HG03575 (cell line): ENCODE results near the gene PSMB7.
"Not testable (repeated sequence)": the region's sequence is repeated elsewhere in the genome, so short reads cannot be mapped to it uniquely, and the experiment has no call there.

Experiments used
- ATAC-seq: cut with Tn5 transposase; IDR thresholded peaks from one replicate; pipeline ENCODE4 v1.9.1; 2021; ENCODE audit not compliant: unreplicated experiment, insufficient number of reproducible peaks, low FRiP score; ENCODE audit errors: extremely low read depth

PSMB7 gene

GRCh38 chr9:124447297-124447661 is 32.0 kb upstream of the PSMB7 start:
- no peak for ATAC-seq

- no peak for ATAC-seq
Measured at GRCh38 chr9:124444166-124444565, 28.9 kb upstream of the PSMB7 start.

- no peak for ATAC-seq
Measured at GRCh38 chr9:124443625-124444024, 28.4 kb upstream of the PSMB7 start.

GRCh38 chr9:124442826-124443225 is 27.6 kb upstream of the PSMB7 start:
- no peak for ATAC-seq

GRCh38 chr9:124442379-124442778 is 27.1 kb upstream of the PSMB7 start:
- ATAC-seq = no peak

- no peak for ATAC-seq
Measured at GRCh38 chr9:124441291-124441690, 26.0 kb upstream of the PSMB7 start.

- ATAC-seq = no peak
Measured at GRCh38 chr9:124440786-124441185, 25.5 kb upstream of the PSMB7 start.

GRCh38 chr9:124439686-124440243 is 24.5 kb upstream of the PSMB7 start:
- no peak for ATAC-seq

GRCh38 chr9:124439086-124439485 is 23.8 kb upstream of the PSMB7 start:
- ATAC-seq = no peak

GRCh38 chr9:124438091-124438490 is 22.8 kb upstream of the PSMB7 start:
- ATAC-seq = no peak

GRCh38 chr9:124437086-124437485 is 21.8 kb upstream of the PSMB7 start:
- no peak for ATAC-seq

GRCh38 chr9:124436320-124436719 is 21.1 kb upstream of the PSMB7 start:
- ATAC-seq = no peak

GRCh38 chr9:124429530-124429867 is 14.3 kb upstream of the PSMB7 start:
- no peak for ATAC-seq

- ATAC-seq = no peak
Measured at GRCh38 chr9:124428751-124429529, 13.7 kb upstream of the PSMB7 start.

GRCh38 chr9:124427281-124427680 is 12.0 kb upstream of the PSMB7 start:
- ATAC-seq = no peak

- ATAC-seq = no peak
Measured at GRCh38 chr9:124426361-124426760, 11.1 kb upstream of the PSMB7 start.

- ATAC-seq = not testable (repeated sequence)
Measured at GRCh38 chr9:124425733-124426132, 10.5 kb upstream of the PSMB7 start.

- ATAC-seq = no peak
Measured at GRCh38 chr9:124423591-124423990, 8.3 kb upstream of the PSMB7 start.

- ATAC-seq = no peak
Measured at GRCh38 chr9:124423155-124423554, 7.9 kb upstream of the PSMB7 start.

GRCh38 chr9:124420991-124421543 is 5.8 kb upstream of the PSMB7 start:
- ATAC-seq = no peak
